ENCODE measurements around the gene HERPUD2. TPM values are rescaled to one million over a fixed set of nuclear protein-coding genes. Genes with fewer than 3 reads are reported as not detected.

HERPUD2 gene
- total and polyA plus RNA-seq, 2 donors (not counting 1 experiment from before 2014, with no cell fraction given) = 58.8 to 62.2 TPM

DNA sequence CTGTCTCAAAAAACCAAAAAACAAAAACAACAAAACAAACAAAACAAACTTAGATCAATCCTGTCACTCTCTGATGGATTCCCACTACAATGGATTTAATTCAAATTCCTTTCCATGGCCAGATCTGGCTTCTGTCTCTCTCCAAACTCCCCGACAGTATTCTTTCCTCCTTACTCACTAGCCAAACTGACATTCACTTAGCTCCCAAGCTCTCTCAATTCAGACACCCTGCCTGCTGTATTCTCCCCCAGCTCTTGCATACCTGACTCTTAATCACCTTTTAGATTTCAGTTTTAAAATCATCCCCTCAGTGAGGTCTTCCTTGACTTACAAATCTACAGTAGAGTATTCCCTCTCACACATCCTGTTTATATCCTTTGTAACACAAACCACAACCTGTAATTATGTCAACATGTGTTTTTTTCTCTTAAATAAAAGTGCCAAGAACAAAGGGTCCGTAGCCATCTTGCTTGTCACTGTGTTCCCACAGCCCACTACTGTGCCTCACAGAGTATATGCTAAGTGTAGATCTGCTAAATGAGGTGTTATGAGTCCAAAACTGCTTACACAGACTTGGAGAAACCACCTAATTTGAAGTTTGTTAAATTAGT lies 14.4 kb downstream of the HERPUD2 start:
- TF ChIP-seq, protein P1, sequence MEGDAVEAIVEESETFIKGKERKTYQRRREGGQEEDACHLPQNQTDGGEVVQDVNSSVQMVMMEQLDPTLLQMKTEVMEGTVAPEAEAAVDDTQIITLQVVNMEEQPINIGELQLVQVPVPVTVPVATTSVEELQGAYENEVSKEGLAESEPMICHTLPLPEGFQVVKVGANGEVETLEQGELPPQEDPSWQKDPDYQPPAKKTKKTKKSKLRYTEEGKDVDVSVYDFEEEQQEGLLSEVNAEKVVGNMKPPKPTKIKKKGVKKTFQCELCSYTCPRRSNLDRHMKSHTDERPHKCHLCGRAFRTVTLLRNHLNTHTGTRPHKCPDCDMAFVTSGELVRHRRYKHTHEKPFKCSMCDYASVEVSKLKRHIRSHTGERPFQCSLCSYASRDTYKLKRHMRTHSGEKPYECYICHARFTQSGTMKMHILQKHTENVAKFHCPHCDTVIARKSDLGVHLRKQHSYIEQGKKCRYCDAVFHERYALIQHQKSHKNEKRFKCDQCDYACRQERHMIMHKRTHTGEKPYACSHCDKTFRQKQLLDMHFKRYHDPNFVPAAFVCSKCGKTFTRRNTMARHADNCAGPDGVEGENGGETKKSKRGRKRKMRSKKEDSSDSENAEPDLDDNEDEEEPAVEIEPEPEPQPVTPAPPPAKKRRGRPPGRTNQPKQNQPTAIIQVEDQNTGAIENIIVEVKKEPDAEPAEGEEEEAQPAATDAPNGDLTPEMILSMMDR (IDR thresholded peaks at IDR 0.05) = no peak
- TF ChIP-seq EZH2 (IDR thresholded peaks at IDR 0.05; ENCODE audit: borderline replicate concordance, insufficient read depth, low read depth, low read length, poor library complexity, severe bottlenecking) = no peak
- H3K4me1 Mint-ChIP-seq = peaks cover 51% of the 10 kb centered on the region
- POLR2A ChIA-PET = no interaction called here
- Histone ChIP-seq H3K79me2 (ENCODE audit: control insufficient read depth, insufficient read depth, low read length) (peaks cover 94% of the 10 kb centered on the region), H3K4me1 (ENCODE audit: control insufficient read depth in 2 of 2, insufficient read depth in 2 of 2, low read length in 2 of 2) (peaks cover 5 to 9% of the 10 kb centered on the region in 2 donors), H3K9me3 (ENCODE audit: control extremely low read depth in 1 of 3, control insufficient read depth in 2 of 3, insufficient read depth in 1 of 3, low read length in 2 of 3) (no peaks in the 10 kb centered on the region), H3K4me2 (replicated peaks; ENCODE audit: low read depth, low read length, poor library complexity, severe bottlenecking) (no peak overlapping the region), H2AFZ (ENCODE audit: insufficient read depth, low read depth, low read length, poor library complexity, severe bottlenecking) (no peak overlapping the region), H3K36me3 (replicated peaks in 1 of 2; ENCODE audit: control extremely low read depth in 1 of 2, control insufficient read depth in 1 of 2, extremely low read depth in 1 of 2, insufficient read depth in 2 of 2, low read length in 1 of 2) (peaks cover 0 to 4% of the 10 kb centered on the region in 2 experiments), H4K20me1 (ENCODE audit: control insufficient read depth, insufficient read depth, low read length, poor library complexity, severe bottlenecking) (peaks cover 63% of the 10 kb centered on the region), H3K9ac (ENCODE audit: low read length) (no peak overlapping the region), H3K27ac (ENCODE audit: low read length in 2 of 2) (no peak overlapping the region), H3K27me3 (replicated peaks in 1 of 4; ENCODE audit: control extremely low read depth in 1 of 4, control insufficient read depth in 3 of 4, insufficient read depth in 4 of 4, low read length in 3 of 4) (no peaks in the 10 kb centered on the region), H3K4me3 (ENCODE audit: control extremely low read depth in 1 of 5, extremely low read depth in 1 of 5, insufficient read depth in 1 of 5, low read depth in 2 of 5, low read length in 4 of 5) (no peak overlapping the region)
- H3K27me3 Mint-ChIP-seq = no peaks in the 10 kb centered on the region
- intact Hi-C loops (cut with micrococcal nuclease) = no loop called here
- no peak overlapping the region for H3K27ac Mint-ChIP-seq
- ATAC-seq (ENCODE audit: low read depth) (no peak), DNase-seq (no peak)
- H3K9me3 Mint-ChIP-seq (ENCODE audit: insufficient read depth) = no peaks in the 10 kb centered on the region
- H3K4me3 Mint-ChIP-seq = no peak overlapping the region
- CTCF ChIA-PET = no interaction called here
- 100% methylated on average over 1 of the region's 2 CpGs for whole genome bisulfite sequencing (ENCODE audit: insufficient coverage)

- no peak overlapping the region for H3K4me3 ChIP-seq (ENCODE audit: control extremely low read depth in 1 of 5, extremely low read depth in 1 of 5, insufficient read depth in 1 of 5, low read depth in 2 of 5, low read length in 4 of 5)
- H3K4me1 Mint-ChIP-seq = peaks cover 36% of the 10 kb centered on the region
- intact Hi-C loops (cut with micrococcal nuclease) = no loop called here
- DNase-seq (no peak), ATAC-seq (ENCODE audit: low read depth) (no peak)
- H3K27me3 Mint-ChIP-seq = no peaks in the 10 kb centered on the region
- 100% methylated on average over 1 of the region's 3 CpGs for WGBS (ENCODE audit: insufficient coverage)
- no peaks in the 10 kb centered on the region for H3K27me3 ChIP-seq (replicated peaks in 1 of 4; ENCODE audit: control extremely low read depth in 1 of 4, control insufficient read depth in 3 of 4, insufficient read depth in 4 of 4, low read length in 3 of 4)
- H3K9ac ChIP-seq (ENCODE audit: low read length) = no peak overlapping the region
- no peaks in the 10 kb centered on the region for H3K9me3 Mint-ChIP-seq (ENCODE audit: insufficient read depth)
- CTCF ChIA-PET = interaction anchor here (0.7 to 1.9 kb wide), 2 partner anchors 20 to 49 kb away, joined by 3 to 6 read pairs; no protein-coding TSS in a partner anchor
- no peaks in the 10 kb centered on the region for H3K9me3 ChIP-seq (ENCODE audit: control extremely low read depth in 1 of 3, control insufficient read depth in 2 of 3, insufficient read depth in 1 of 3, low read length in 2 of 3)
- no peak for TF ChIP-seq EZH2 (IDR thresholded peaks at IDR 0.05; ENCODE audit: borderline replicate concordance, insufficient read depth, low read depth, low read length, poor library complexity, severe bottlenecking)
- TF ChIP-seq, protein P1 (IDR thresholded peaks at IDR 0.05) = no peak
- H3K79me2 ChIP-seq (ENCODE audit: control insufficient read depth, insufficient read depth, low read length) = peaks cover 82% of the 10 kb centered on the region
- no peak overlapping the region for H3K4me2 ChIP-seq (replicated peaks; ENCODE audit: low read depth, low read length, poor library complexity, severe bottlenecking)
- H2AFZ ChIP-seq (ENCODE audit: insufficient read depth, low read depth, low read length, poor library complexity, severe bottlenecking) = no peak overlapping the region
- peaks cover 73% of the 10 kb centered on the region for H4K20me1 ChIP-seq (ENCODE audit: control insufficient read depth, insufficient read depth, low read length, poor library complexity, severe bottlenecking)
- H3K36me3 ChIP-seq (replicated peaks in 1 of 2; ENCODE audit: control extremely low read depth in 1 of 2, control insufficient read depth in 1 of 2, extremely low read depth in 1 of 2, insufficient read depth in 2 of 2, low read length in 1 of 2) = no peaks in the 10 kb centered on the region
- no peak overlapping the region for H3K4me3 Mint-ChIP-seq
- no peak overlapping the region for H3K27ac ChIP-seq (ENCODE audit: low read length in 2 of 2)
- POLR2A ChIA-PET = no interaction called here
- H3K27ac Mint-ChIP-seq = no peak overlapping the region
- peaks cover 5 to 9% of the 10 kb centered on the region in 2 donors for H3K4me1 ChIP-seq (ENCODE audit: control insufficient read depth in 2 of 2, insufficient read depth in 2 of 2, low read length in 2 of 2)
Measured at GRCh38 chr7:35677582-35678356, 17.2 kb downstream of the HERPUD2 start.
